ENCODE results near the gene HNRNPL. TPM values are rescaled to one million over a fixed set of nuclear protein-coding genes. Genes with fewer than 3 reads are reported as not detected.

The HNRNPL gene
- total RNA-seq, 1 experiment from 2014 or later = 443 TPM

DNA sequence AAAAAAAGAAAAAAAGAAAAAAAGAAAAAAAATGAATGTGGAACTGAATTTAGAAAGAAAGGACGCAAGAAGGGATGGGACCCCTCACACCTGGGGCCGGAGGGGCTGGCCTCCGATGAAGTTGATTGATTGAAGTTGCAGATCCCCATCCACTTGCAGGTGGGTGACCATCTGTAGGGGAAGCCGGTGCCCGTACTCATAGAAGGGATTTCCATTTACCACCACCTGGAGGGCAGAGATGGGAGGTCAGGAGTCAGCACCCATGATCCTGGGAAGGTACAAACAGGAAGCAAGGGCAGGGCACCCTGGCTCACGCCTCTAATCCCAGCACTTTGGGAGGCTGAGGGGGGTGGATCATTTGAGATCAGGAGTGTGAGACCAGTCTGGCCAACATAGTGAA, 43.4 kb downstream of the HNRNPL start:
- CTCF ChIA-PET = no interaction called here

DNA sequence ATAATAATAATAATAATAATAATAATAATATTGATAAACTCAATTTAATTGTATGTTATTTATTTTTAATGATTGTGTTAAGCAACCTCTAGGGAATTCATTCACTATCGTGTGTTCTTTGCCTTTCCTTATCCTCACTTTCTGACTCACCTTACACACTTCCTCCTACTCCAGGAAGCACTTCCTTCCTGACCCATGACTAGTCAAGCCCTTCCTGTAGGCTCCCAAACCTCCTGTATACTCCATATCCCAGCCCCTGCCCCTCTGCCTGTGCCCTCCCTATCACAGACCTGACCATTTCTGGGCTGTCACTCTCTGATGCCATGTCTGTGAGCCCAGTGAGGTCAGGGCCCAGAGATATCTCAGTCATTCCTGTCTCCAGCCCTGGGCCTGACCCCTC, 44.6 kb downstream of the HNRNPL start:
- TF ChIP-seq, protein P1, sequence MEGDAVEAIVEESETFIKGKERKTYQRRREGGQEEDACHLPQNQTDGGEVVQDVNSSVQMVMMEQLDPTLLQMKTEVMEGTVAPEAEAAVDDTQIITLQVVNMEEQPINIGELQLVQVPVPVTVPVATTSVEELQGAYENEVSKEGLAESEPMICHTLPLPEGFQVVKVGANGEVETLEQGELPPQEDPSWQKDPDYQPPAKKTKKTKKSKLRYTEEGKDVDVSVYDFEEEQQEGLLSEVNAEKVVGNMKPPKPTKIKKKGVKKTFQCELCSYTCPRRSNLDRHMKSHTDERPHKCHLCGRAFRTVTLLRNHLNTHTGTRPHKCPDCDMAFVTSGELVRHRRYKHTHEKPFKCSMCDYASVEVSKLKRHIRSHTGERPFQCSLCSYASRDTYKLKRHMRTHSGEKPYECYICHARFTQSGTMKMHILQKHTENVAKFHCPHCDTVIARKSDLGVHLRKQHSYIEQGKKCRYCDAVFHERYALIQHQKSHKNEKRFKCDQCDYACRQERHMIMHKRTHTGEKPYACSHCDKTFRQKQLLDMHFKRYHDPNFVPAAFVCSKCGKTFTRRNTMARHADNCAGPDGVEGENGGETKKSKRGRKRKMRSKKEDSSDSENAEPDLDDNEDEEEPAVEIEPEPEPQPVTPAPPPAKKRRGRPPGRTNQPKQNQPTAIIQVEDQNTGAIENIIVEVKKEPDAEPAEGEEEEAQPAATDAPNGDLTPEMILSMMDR (IDR thresholded peaks at IDR 0.05; ENCODE audit: insufficient read depth in 1 of 2, low read depth in 1 of 2, low read length in 1 of 2, severe bottlenecking in 1 of 2, unreplicated experiment in 1 of 2) = no peak
- ChIA-PET POLR2A (no interaction called here), CTCF (no interaction called here)
- peaks cover 16% of the 10 kb centered on the region for H3K4me1 ChIP-seq
- no peaks in the 10 kb centered on the region for H3K36me3 ChIP-seq (ENCODE audit: control insufficient read depth, insufficient read depth, low read length)
- no peak for DNase-seq
- H3K36me3 Mint-ChIP-seq (ENCODE audit: insufficient read depth, unreplicated experiment) = no peaks in the 10 kb centered on the region
- no TSS peak for BruUV-seq (replicated peaks)
- no peaks in the 10 kb centered on the region for H3K27me3 ChIP-seq (replicated peaks; ENCODE audit: control insufficient read depth, insufficient read depth, low read length)
- H3K27me3 Mint-ChIP-seq (ENCODE audit: insufficient read depth, unreplicated experiment) = no peaks in the 10 kb centered on the region
- no peaks in the 10 kb centered on the region; the same call in 1 of the 2 replicates for H3K9me3 ChIP-seq
- H3K27ac Mint-ChIP-seq (ENCODE audit: unreplicated experiment) = no peak overlapping the region
- H3K4me3 ChIP-seq (ENCODE audit: low read depth, low read length) = no peak overlapping the region
- H3K4me3 Mint-ChIP-seq (ENCODE audit: unreplicated experiment) = no peak overlapping the region
- intact Hi-C loops (cut with micrococcal nuclease; ENCODE audit: unreplicated experiment) = no loop called here
- H3K9me3 Mint-ChIP-seq (ENCODE audit: unreplicated experiment) = peaks cover 7% of the 10 kb centered on the region
- H3K4me1 Mint-ChIP-seq (ENCODE audit: low read depth, unreplicated experiment) = peaks cover 22% of the 10 kb centered on the region

More for the DNA sequence above, 43.4 kb downstream of the HNRNPL start:
- Mint-ChIP-seq H3K27ac (ENCODE audit: unreplicated experiment) (no peak overlapping the region), H3K4me3 (ENCODE audit: unreplicated experiment) (no peak overlapping the region), H3K4me1 (ENCODE audit: low read depth, unreplicated experiment) (peaks cover 22% of the 10 kb centered on the region), H3K36me3 (ENCODE audit: insufficient read depth, unreplicated experiment) (no peaks in the 10 kb centered on the region), H3K9me3 (ENCODE audit: unreplicated experiment) (peaks cover 10% of the 10 kb centered on the region), H3K27me3 (ENCODE audit: insufficient read depth, unreplicated experiment) (no peaks in the 10 kb centered on the region)
- no TSS peak for BruUV-seq (replicated peaks)
- Histone ChIP-seq H3K9me3 (no peaks in the 10 kb centered on the region), H3K4me1 (peaks cover 16% of the 10 kb centered on the region), H3K27me3 (replicated peaks; ENCODE audit: control insufficient read depth, insufficient read depth, low read length) (no peaks in the 10 kb centered on the region), H3K36me3 (ENCODE audit: control insufficient read depth, insufficient read depth, low read length) (no peaks in the 10 kb centered on the region), H3K4me3 (ENCODE audit: low read depth, low read length) (no peak overlapping the region)
- TF ChIP-seq, protein P1 (IDR thresholded peaks at IDR 0.05; ENCODE audit: insufficient read depth in 1 of 2, low read depth in 1 of 2, low read length in 1 of 2, severe bottlenecking in 1 of 2, unreplicated experiment in 1 of 2) = no peak
- DNase-seq = no peak
- POLR2A ChIA-PET = no interaction called here
- intact Hi-C loops (cut with micrococcal nuclease; ENCODE audit: unreplicated experiment) = no loop called here

DNA sequence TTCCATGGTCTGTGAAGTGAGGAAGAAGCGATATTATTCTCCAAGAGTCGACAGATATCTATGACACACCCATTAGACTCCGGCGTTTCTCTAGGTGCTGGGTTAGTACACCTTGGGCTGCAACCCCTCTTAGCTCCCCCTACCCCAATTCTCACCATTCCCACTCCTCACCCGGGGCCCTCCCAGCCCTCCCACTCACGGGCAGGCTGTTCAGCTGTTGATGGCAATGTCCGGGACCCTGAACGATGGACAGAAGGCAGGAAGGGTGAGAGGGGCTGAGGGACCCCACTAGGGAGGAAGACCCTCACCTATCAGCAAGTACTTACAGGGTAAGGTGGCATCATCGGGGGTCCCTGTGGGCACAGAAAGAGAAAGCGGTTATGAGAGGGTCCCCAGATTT, 46.2 kb downstream of the HNRNPL start:
- Mint-ChIP-seq H3K27me3 (ENCODE audit: insufficient read depth, unreplicated experiment) (no peaks in the 10 kb centered on the region), H3K4me3 (ENCODE audit: unreplicated experiment) (no peak overlapping the region), H3K27ac (ENCODE audit: unreplicated experiment) (no peak overlapping the region), H3K4me1 (ENCODE audit: low read depth, unreplicated experiment) (peaks cover 16% of the 10 kb centered on the region), H3K36me3 (ENCODE audit: insufficient read depth, unreplicated experiment) (no peaks in the 10 kb centered on the region), H3K9me3 (ENCODE audit: unreplicated experiment) (no peaks in the 10 kb centered on the region)
- no TSS peak for BruUV-seq (replicated peaks)
- H3K4me1 ChIP-seq = peaks cover 13% of the 10 kb centered on the region
- H3K27me3 ChIP-seq (replicated peaks; ENCODE audit: control insufficient read depth, insufficient read depth, low read length) = no peaks in the 10 kb centered on the region
- no peak for DNase-seq
- H3K36me3 ChIP-seq (ENCODE audit: control insufficient read depth, insufficient read depth, low read length) = no peaks in the 10 kb centered on the region
- H3K4me3 ChIP-seq (ENCODE audit: low read depth, low read length) = no peak overlapping the region
- intact Hi-C loops (cut with micrococcal nuclease; ENCODE audit: unreplicated experiment) = no loop called here
- TF ChIP-seq, protein P1 (IDR thresholded peaks at IDR 0.05; ENCODE audit: insufficient read depth in 1 of 2, low read depth in 1 of 2, low read length in 1 of 2, severe bottlenecking in 1 of 2, unreplicated experiment in 1 of 2) = no peak
- POLR2A ChIA-PET = no interaction called here
- no peaks in the 10 kb centered on the region; the same call in 1 of the 2 replicates for H3K9me3 ChIP-seq
- CTCF ChIA-PET = no interaction called here

All from Caco-2 (cell line).